Measurements from ENCODE around the gene ISY1.

Gene ISY1

GRCh38 chr3:129087138-129087702 is 73.6 kb downstream of the ISY1 start:
- no peak for DNase-seq (ENCODE audit: low read depth)

GRCh38 chr3:129085818-129086217 is 75.0 kb downstream of the ISY1 start:
- no peak for DNase-seq (ENCODE audit: low read depth)

GRCh38 chr3:129085165-129085715 is 75.6 kb downstream of the ISY1 start:
- no peak for DNase-seq (ENCODE audit: low read depth)

- no peak for DNase-seq (ENCODE audit: low read depth)
Observed at GRCh38 chr3:129084501-129084900, 76.4 kb downstream of the ISY1 start.

- no peak for DNase-seq (ENCODE audit: low read depth)
Observed at GRCh38 chr3:129082026-129082425, 78.8 kb downstream of the ISY1 start.

GRCh38 chr3:129081503-129081902 is 79.4 kb downstream of the ISY1 start:
- DNase-seq (ENCODE audit: low read depth), result no peak

GRCh38 chr3:129078510-129078909 is 82.4 kb downstream of the ISY1 start:
- no peak for DNase-seq (ENCODE audit: low read depth)
